ENCODE results near the gene NVL. TPM values are rescaled to one million over a fixed set of nuclear protein-coding genes. Genes with fewer than 3 reads are reported as not detected.

Gene NVL
- total RNA-seq, 1 experiment from 2014 or later = 21.9 TPM

- RAD21 ChIA-PET (ENCODE audit: low non-redundant PET in 1 of 2, low total read pairs in 2 of 2, uncharacterized antibody in 2 of 2, unreplicated experiment in 2 of 2) = no interaction called here
- Histone ChIP-seq H3K36me3 (ENCODE audit: control insufficient read depth in 1 of 2, insufficient read depth in 2 of 2, low read length in 2 of 2) (no peaks in the 10 kb centered on the region), H3K27me3 (ENCODE audit: insufficient read depth, low read length) (no peaks in the 10 kb centered on the region), H3K79me2 (ENCODE audit: insufficient read depth, low read length) (no peaks in the 10 kb centered on the region), H3K9me2 (ENCODE audit: insufficient read depth) (no peaks in the 10 kb centered on the region), H3K4me1 (ENCODE audit: control insufficient read depth in 1 of 2, insufficient read depth in 2 of 2, low read length in 2 of 2) (peaks cover 10 to 18% of the 10 kb centered on the region in 2 experiments), H3K27ac (ENCODE audit: low read depth, low read length) (no peak overlapping the region), H4K20me1 (ENCODE audit: insufficient read depth) (no peaks in the 10 kb centered on the region), H3K9ac (ENCODE audit: low read length) (no peak overlapping the region), H3K4me2 (ENCODE audit: low read length) (peak overlapping the region; percentile 75), H3K9me3 (ENCODE audit: control insufficient read depth in 1 of 2, insufficient read depth in 1 of 2, low read depth in 1 of 2, low read length in 2 of 2) (no peaks in the 10 kb centered on the region), H3K4me3 (replicated peaks in 1 of 2; ENCODE audit: low read depth in 1 of 2, low read length in 2 of 2) (peak overlapping the region in 1 of 2 experiments; percentile 26; a peak in 1 of 4 replicates), H2AFZ (ENCODE audit: low read depth, low read length, poor library complexity, severe bottlenecking) (peak overlapping the region; percentile 90)
- intact Hi-C loops (cut with micrococcal nuclease) = no loop called here
- TF ChIP-seq EZH2 (IDR thresholded peaks at IDR 0.05) (no peak), FOSL1 (IDR thresholded peaks at IDR 0.05; ENCODE audit: low read depth) (no peak), RAD21 (IDR thresholded peaks at IDR 0.05; ENCODE audit: low read depth) (no peak), YY1 (IDR thresholded peaks at IDR 0.05; ENCODE audit: extremely low read depth, insufficient replicate concordance, low read depth, low read length) (no peak), SRF (IDR thresholded peaks at IDR 0.05; ENCODE audit: low read depth) (no peak), ZBTB33 (IDR thresholded peaks at IDR 0.05; ENCODE audit: extremely low read depth, insufficient replicate concordance, low read length) (no peak), EGR1 (IDR thresholded peaks at IDR 0.05; ENCODE audit: low read depth) (no peak), ZFX (IDR thresholded peaks at IDR 0.05) (no peak), SP1 (IDR thresholded peaks at IDR 0.05; ENCODE audit: low read depth) (no peak), CBX3 (IDR thresholded peaks at IDR 0.05; ENCODE audit: low read depth) (no peak), MAX (IDR thresholded peaks at IDR 0.05) (no peak), POLR2A (IDR thresholded peaks at IDR 0.05; ENCODE audit: borderline replicate concordance, extremely low read depth, insufficient read depth, insufficient read length) (no peak), CEBPB (IDR thresholded peaks at IDR 0.05; ENCODE audit: low read depth) (no peak), CTCF (IDR thresholded peaks at IDR 0.05 in 2 of 3, conservative IDR thresholded peaks at IDR 0.05 in 1 of 3; ENCODE audit: borderline replicate concordance in 1 of 3, insufficient read depth in 1 of 3, low read depth in 2 of 3, low read length in 2 of 3) (no peak)
- ATAC-seq = peak; percentile 57
- no peak for DNase-seq (ENCODE audit: low read depth, low spot score)
- BruUV-seq (replicated peaks) = no TSS peak
- CTCF ChIA-PET = no interaction called here
- POLR2A ChIA-PET = no interaction called here
Measured at GRCh38 chr1:224205438-224205840, 124.5 kb downstream of the NVL start.

Measured in HCT116 (cell line).